UCSD-AML1 (cell line): Measurements from ENCODE around the gene MLXIP.
A peak's percentile ranks its signal among the peaks of the same experiment; 100 is the strongest.
"Not testable (repeated sequence)": the region's sequence is repeated elsewhere in the genome, so short reads cannot be mapped to it uniquely, and the experiment has no call there.

Experiments
- DNase-seq: peaks from one replicate; lab custom pipeline; 2025; ENCODE audit not compliant: unreplicated experiment; lab: John Stamatoyannopoulos, UW

The MLXIP gene

DNA sequence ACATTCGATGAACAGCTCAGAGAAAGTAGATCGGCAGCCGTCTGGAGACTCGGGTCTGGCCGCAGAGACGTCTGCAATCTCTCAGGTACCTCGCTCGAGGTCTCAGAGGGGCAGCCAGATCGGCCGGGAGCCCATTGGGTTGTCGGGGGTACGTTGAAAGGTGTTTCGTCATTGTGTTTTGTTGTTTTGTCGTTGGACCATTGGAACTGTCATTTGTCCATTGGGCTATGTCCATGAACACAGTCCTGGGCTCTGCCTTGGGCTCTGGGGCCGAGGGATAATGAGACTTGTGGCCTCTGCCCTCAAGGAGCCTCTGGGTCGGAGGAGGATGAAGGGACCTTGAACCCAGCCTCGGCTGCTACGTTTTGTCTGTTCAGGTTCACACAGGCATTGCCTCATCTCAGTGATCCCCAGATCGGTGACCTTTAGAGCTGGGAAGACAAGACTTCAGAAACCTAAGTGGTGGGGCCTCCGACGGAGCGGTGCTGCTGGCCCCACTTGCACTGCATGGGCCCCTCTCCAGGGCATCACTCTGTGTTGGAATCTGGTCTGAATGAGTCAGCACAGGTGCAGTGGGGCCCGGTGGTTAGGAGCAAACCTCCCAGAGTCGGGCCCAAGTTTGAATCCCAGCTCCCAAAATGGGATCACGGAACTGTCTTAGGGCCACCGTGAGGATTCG lies 23.6 kb upstream of the MLXIP start:
- no peak for DNase-seq

DNA sequence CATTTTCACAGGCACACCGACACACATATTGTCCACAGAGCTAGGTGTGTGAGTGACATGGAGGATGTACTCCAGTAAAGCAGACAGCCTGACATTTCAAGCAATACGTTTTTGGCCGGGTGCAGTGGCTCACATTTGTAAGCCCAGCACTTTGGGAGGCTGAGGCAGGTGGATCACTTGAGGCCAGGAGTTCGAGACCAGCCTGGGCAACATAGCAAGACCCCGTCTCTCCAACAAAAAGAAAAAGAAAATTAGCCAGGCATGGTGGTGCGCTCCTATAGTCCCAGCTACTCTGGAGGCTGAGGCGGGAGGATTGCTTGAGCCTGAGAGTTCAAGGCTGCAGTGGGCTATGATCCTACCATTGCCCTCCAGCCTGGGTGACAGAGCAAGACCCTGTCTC lies 22.1 kb upstream of the MLXIP start:
- not testable (repeated sequence) for DNase-seq

DNA sequence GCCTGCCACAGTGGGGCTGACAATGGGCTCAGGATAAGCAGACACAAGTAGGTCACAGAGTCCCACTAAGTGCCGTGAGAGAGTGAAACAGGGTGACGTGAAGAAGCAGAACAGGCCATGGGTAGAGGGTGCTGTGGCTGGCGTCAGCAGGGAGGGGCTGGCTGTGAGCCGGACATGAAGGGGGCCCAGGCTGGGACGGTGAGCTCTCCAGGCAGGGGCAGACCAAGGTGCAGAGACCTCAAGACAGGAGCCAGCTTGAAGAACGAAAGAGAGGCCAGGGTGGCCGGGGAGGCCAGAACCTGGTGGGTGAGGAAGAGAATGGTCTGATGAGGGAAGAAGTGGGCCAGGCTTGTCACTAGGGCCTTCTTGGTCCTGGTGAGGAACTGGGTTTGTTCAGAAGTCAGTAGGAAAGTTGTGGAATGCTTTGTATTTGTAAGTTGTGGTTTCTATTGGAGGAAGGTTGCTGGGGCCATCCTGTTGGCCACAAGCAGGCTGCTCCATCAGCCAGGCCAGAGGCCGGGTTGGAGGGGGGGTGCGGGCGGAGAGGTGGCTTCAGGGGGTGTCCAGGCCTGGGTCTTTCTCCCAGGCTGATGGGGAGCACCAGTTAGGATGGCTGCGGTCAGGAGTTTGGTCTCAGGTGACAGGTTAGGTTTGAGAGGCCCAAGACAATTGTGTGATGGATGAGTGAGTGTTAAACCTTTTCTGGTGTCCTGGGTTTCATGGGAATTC lies 21.4 kb upstream of the MLXIP start:
- DNase-seq = no peak

DNA sequence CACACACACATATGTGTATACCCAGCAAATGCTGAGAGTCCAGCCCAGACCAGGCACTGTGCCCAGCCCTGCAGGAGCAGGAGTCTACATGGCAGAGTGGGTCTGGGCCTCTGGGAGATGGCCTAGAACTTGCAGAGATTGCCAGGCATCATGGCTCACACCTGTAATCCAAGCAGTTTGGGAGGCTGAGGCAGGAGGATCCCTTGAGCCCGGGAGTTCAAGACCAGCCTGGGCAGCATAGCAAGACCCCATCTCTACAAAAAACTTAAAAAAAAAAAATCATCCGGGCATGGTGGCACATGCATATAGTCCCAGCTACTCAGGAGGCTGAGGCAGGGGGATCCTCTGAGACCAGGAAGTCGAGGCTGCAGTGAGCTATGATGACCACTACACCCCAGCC lies 20.8 kb upstream of the MLXIP start:
- DNase-seq = no peak

DNA sequence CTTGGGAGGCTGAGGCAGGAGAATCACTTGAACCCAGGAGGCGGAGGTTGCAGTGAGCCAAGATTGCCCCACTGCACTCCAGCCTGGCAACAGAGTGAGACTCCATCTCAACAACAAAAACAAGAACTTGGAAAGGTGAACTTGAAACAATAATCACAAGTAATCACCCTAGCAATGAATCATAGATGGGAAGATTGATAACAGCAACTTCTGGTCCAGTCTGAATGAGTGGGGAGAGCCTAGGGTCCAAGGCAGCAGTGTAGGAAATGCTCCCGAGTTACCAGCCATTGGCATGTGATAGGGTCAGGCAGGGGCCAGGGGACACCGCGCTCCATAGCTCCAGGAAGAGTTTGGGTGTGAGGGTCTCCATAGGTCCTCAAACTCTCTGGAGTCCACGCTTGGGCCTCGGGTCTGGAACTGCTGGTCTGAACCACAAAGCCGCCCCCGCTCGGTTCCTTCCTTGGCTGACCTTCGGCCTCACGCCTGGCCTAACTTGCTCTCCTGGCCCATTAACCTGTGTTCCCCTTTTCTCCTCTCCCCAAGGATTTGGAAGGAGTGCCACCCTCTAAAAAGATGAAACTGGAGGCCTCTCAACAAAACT lies 19.9 kb upstream of the MLXIP start:
- DNase-seq = no peak

DNA sequence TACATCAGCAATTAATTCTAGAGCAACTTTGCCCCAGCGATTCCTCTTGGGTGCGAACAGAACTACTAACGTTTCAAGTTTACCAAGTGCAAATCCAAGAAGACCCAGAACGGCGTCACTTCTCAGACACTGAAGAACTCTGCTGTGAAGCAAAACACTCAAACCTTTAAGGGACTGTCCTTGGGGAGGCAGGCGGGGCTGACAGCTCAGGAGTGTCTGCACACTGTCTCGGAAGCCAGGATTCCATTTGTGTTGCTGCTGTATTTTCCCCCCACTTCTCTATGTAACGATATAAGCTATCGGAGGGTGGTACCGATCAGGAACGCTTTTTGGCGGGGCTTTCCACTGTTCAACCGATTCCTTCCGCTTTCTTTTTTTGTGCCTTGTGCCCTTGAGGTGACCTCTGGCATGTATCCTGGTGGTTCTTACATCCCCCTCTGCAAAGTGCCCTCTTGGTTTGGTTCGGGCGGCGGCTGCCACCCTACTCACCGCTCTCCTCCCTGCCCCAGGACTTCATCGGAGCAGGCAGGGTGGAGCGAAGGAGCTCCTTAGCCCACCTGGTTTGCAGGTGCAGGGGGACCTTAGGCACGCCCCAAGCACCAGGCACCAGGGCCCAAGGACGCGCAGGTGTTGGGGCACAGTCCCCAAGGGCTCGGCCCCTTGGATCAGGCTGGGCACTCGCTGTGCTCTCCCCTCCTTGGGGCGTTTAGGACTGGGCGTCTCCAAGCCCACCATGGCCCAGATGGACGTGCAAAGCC lies 19.2 kb upstream of the MLXIP start:
- no peak for DNase-seq

DNA sequence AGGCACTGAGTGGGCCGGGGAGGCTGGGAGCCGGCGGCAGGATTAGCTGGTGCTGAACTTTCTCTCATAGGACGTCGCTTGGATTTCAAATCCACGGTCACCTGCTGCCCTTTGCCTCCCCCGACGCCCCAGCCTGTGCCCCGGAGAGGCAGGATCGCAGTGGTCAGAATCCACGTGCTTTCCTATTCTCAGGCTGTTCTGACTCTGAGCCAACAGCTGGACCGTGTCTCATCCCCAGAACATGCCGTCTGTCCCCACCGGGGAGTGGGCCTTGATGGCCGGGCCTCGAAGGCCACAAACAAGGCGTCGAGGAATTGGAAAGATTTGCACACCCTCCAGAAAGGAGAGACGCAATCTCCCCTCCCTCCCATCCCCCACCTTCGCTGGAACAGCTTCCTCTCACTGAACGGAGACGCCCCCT lies 18.5 kb upstream of the MLXIP start:
- DNase-seq = no peak

DNA sequence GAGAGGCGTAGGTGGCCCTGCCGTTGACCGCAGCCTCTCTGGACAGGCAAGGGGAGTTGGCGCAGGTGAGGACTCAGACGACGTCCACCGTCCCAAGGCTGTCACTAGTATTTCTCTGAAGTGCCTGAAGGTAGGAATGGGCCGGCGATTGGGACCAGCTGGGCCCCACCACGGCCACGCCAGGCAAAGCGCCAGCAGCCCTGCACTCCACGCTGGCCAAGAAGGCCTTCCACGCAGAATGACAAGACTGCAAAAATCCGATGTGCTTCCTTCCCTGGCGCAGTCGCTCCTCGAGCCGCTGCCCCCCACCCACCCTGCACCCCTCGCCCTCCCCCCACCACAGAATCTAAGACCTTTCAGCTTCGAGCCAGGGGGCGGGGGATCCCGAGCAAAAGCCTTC lies 17.3 kb upstream of the MLXIP start:
- DNase-seq = no peak

DNA sequence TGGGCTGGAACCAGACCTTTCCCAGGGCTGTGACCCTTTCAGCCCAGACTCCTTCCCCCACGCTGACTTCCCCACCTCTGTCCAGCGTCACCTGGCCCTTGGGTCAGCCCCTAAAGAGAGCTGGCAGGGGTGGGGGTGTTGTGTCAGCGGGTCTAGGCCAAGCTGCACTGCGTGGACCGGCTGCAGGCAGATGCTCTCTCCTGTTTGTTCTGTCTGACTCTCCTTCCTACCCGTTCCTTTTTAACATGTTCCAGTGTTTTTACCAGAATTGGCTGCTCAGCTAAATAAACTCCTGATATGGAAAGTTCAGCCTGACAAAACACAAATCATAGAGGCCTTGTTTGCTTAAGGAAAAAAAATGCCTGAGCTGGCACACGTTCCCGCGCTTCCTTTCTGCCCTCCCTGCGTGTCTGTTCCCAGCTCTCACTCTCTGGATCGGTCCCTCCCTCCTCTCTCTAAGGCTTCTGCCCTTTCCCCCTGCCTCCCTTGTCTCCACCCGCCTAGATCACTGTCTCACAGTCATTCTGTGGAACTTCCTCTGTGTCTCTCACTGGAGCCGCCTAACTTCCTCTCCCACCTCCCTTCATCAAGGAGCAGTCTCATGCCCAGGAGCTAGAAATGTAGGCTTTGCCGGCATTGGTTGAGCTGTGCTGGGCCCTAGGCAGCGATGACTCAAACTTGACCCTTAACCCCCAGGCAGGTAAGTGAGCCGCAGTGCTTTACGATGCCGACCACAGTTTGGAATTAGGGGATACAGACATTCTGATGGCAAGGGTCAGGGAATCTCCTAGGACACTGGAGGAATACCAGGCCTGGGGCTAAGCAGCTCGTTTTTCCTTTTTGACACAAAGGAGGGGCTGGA lies 15.5 kb upstream of the MLXIP start:
- DNase-seq = peak; percentile 64

DNA sequence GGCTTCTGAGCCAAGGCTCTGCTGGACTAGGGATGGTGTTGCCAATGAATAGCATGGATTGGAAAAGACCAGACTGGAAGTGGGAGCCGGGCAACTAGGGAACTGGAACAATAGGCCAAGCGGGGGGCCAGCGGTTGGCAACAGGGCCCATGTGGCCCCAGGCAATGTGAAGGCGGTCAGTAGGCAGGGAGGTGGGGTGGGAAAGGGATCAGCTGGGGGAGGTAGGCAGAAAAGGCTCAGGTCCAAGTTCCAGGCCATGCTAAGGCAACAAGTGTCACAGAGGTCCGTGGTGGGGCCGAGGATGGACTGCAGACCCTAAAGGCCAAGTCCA lies 14.9 kb upstream of the MLXIP start:
- DNase-seq = no peak

DNA sequence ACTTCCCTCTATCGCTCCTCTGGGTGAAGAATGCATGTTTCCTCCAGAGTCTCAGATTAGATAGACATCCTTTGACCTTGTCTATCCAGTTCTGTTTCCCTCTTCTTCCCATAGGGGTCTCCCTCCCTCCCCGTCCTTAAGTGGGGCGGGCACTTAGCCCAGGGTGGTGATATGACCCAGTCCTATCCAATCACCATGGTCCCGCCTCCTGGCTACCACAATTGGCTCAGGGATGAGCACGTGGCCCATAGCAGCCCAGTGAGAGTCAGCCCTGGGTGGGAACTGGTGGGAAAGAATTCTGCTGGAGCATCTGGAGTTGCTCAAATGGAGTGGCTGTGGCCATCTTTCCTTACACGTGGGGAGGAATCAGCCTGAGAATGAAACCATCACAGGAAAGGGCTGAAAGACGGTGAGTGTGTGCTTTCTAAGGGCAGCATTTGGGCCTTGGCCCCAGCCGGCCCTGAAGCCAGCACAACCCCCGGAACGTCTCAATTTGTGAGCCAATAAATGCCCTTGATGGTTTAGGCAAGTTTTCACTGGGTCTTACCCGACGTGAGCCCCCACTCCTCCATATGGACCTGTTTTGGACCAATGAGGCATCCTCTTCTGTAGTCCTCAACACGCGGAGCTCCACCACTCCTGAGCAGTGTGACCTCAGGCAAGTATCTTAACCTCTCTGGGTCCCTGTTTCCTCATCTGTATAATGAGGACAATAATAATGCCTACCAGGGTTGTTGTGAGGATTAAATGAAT lies 14.4 kb upstream of the MLXIP start:
- peak; percentile 92 for DNase-seq

DNA sequence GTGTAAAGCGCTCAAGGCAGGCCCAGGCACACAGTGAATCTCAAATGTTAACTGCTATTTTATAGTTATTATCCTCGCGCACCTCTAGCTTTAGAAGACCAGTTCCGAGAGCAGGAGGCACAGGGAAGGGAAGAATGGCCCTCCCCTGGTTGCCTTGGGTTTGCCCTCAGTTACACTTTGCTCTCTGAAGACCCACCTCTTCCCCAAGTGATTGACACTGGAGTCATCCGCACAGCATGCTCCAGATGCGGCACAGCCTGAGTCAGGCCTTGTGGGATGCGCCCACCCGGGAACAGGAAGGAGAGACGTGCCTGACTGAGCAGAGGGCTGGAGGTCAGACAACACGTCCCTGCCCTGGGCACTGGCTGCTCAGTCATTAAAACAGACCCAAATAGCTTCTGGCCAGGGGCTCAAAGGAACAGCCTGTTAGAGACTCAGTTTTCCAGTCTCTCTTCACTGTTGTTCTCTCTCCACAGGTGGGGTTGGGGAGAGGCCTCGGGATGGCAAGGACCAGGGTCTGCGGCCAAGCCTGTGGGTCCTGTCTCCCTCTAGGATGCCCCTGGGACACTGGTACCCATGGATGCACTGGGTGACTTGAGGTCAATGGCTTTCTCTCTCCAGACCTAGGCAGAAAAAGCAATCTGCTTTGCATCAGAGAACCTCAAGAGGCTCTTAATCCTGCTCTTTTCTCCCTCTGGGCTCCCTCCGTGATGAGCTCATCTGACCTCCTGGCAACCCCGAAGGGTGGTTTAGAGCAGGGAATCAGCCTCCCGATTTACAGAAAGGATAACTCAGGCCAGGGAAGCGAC lies 13.6 kb upstream of the MLXIP start:
- DNase-seq = peak; percentile 69

DNA sequence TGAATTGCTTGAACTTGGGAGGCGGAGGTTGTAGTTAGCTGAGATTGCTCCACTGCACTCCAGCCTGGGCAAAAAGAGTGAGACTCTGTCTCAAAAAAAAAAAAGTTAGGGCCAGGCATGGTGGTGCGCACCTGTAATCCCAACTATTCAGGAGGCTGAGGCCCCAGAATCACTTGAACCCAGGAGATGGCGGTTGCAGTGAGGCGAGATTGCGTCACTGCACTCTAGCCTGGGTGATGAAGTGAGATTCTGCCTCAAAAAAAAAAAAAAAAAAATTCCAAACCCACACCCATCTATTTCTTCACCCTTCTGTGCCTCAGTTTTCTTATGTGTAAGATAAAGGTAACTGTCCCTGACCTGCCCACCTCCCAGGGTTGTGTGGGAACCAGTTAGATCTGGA lies 11.0 kb upstream of the MLXIP start:
- DNase-seq = no peak

DNA sequence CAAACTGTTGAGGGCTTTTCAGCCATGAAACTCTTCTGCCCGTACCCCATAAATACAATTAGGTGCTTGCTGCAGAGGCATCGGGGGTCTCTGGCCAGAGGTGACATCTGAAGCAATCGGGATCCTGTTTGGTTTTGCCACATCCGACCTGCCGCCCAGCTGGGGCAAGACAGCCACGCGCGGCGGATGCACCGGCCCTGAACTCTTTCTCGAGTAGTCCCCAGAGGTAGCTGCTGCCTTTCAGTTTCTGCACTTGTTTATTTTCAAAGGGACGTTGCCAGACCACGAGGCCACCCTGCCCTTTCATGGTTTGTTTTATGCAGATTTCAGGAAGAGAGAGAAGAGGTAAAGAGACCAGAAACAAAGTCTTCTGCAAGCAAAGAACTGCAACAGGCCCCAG lies 10.6 kb upstream of the MLXIP start:
- DNase-seq = no peak

DNA sequence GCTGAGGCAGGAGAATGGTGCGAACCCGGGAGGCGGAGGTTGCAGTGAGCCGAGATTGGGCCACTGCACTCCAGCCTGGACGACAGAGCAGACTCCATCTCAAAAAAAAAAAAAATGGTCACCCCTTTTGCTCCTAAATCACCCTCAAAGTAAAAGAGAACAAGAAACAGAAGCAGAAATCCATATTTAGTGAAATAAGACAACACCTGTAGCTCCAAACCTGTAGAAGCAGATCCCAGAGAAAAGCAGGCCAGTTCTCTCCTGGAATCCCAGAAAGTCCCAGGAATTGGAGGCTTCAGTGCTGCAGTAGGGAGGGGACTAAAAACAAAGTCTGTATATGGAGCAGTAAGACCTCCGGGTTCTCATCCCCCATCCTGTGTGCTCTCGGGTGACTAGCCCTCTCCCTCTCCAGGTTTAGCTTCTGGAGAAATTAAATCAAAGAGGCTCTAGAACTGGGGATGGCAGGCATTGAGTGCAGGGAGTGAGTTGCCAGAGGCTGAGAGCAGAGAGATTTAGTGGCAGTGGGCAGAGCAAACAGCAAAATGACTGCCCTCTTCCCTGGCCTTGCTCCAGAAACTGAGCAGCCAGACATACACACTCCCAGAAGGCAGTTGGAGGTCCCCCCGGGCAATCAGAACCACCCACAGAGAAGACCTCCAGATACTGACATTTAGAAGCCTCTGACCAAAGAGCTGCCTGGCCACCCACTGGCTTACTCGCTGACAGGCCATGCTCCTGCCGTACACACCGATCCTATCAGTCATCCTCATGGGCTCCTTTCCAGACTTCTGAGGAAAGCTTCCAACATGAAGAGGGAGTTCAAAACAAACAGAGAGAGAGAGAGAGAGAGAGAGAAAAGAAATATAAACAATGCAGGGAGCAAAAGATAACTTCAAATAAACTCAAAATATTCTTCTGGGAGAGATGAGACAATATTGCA lies 6.3 kb upstream of the MLXIP start:
- DNase-seq = no peak

DNA sequence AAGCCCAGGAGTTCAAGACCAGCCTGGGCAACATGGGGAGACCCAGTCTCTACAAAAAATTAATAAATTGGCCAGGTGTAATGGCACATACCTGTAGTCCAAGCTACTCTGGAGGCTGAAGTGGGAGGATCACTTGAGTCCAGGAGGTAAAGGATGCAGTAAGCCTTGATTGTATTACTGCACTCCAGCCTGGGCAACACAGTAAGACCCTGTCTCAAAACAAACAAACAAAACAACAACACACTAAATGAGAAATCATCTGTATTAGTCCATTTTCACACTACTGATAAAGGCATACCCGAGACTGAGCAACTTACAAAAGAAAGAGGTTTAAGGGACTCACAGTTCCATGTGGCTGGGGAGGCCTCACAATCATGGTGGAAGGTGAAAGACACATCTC lies 4.7 kb upstream of the MLXIP start:
- DNase-seq = no peak

DNA sequence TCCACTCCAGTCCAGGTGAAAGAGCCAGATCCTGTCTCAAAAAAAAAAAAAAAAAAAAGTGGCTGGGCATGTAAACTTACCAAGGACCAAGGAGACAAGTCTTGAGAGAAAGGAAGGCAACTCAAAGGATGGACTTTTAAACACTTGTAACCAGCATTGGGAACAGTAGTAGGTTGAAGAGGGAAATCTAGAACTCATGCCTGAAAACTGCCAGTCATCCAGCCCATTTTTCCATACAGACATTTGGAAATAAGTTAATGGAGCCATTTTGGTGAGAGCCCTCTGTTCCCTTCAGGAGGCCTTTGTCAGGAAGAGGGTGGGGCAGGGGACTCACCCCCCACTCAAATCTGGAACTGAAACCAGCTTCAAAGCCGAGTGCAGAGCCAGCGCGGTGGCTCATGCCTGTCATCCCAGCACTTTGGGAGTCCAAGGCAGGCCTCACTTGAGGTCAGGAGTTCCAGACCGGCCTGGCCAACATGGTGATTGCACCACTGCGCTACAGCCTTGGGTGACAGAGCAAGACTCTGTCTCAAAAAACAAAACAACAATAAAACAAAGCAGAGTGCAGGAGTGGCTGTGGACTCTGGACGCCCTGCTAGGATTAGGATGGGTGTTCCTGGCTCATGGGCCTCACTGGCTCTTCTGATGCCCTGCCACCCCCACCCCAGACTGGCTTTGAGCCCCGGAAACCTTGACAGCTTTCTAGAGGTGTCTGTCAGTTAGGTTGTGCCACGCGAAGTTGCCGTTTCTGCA lies 1.6 kb upstream of the MLXIP start:
- no peak for DNase-seq
